ENCODE data around the gene LRRC8E.
"Not testable (repeated sequence)": the region's sequence is repeated elsewhere in the genome, so short reads cannot be mapped to it uniquely, and the experiment has no call there.

LRRC8E gene

DNA sequence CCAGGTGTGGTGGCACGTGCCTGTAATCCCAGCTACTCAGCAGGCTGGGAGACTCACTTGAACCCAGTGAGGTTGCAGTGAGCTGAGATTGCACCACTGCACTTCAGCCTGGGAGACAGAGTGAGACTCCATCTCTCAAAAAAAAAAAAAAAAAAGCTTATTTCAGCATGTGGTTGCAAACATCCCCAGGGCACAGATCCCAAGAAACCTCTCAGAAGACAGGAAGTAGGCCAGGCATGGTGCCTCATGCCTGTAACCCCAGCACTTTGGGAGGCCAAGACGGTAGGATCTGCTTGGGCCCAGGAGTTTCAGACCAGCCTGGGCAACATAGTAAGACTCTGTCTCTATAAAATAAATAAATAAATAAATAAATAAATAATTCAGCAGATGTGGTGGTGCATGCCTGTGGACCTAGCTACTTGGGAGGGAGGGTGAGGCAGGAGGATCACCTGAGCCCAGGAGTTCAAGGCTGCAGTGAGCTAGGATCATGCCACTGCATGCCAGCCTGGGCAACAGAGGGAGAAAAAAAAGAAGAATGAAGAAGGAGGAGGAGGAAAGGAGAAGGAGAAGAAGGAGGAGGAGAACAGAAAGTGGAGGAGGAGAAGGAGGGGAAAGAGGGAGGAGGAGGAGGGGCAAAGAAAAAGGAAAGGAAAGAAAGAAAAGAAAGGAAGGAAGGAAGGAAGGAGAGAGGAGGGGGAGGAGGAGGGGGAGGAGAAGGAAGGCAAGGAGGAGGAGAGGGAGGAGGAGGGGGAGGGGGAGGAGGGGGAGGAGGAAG is 4.3 kb upstream of the LRRC8E start:
- no peak for DNase-seq (ENCODE audit: low read depth in 2 of 2, low spot score in 1 of 2)

DNA sequence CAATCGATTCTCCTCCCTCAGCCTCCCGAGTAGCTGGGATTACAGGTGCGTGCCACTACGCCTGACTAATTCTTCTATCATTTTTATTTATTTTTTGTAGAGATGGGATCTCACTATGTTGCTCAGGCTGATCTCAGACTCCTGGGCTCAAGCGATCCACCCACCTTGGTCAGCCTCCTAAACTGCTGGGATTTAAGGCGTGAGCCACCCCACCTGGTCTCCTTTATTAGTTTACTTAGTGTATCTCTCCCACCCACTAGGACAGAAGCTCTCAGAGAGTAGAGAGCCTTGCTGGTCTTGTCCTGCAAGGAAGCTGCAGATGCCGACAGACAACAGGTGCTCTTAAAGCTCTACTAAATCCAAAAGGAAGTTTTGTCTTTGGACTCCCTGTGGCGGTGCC is 2.5 kb upstream of the LRRC8E start:
- no peak for DNase-seq (ENCODE audit: low read depth in 2 of 2, low spot score in 1 of 2)

DNA sequence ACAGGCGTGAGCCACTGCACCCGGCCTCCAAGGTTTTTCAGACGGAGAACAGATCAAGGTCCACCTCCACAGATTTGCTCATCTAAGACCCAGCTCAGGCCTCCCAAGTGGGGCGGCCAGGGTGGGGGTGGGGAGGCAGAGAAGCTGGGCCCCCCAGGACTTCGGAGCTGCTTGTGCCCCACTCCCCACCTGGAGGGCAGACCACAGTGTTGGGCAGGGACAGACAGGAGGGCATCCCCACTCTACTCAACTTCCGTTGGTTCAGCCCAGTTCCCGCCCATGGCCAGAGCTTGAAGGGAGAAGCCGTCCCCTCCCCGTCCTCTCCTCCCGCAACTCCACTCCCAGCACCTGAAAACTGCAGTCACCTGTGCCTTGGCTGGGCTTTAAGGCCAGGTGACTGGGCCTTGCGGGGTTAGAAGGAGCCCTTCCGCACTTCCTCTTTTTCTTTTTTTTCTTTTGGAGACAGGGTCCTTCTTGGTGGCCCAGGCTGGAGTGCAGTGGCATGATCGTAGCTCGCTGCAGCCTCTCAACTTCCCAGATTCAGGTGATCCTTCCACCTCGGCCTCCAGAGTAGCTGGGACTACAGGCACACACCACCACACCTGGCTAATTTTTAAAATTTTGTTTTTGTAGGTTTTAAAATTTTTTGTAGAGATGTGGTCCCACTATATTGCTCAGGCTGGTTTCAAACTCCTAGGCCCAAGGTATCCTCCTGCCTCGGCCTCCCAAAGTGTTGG is 734 bp upstream of the LRRC8E start:
- no peak for DNase-seq (ENCODE audit: low read depth in 2 of 2, low spot score in 1 of 2)

DNA sequence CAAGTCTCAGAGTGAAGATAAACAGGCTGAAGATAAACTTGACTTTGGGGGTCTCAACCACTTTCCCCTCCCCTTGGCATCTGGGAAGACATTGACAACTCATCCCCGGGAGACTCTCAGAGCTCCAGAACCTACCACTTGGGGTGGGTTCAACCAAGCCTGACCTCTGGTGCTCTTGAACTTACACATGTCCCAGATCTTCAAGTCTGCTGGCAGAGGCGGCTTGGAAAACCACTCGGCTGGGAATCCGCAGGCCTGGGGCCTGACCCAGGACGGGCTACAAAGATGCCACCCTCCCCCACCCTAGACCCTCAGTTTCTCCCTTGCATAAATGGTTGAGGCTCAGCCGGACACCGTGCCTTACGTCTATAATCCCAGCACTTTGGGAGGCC is 512 bp downstream of the LRRC8E start:
- DNase-seq (ENCODE audit: low read depth in 2 of 2, low spot score in 1 of 2) = no peak

DNA sequence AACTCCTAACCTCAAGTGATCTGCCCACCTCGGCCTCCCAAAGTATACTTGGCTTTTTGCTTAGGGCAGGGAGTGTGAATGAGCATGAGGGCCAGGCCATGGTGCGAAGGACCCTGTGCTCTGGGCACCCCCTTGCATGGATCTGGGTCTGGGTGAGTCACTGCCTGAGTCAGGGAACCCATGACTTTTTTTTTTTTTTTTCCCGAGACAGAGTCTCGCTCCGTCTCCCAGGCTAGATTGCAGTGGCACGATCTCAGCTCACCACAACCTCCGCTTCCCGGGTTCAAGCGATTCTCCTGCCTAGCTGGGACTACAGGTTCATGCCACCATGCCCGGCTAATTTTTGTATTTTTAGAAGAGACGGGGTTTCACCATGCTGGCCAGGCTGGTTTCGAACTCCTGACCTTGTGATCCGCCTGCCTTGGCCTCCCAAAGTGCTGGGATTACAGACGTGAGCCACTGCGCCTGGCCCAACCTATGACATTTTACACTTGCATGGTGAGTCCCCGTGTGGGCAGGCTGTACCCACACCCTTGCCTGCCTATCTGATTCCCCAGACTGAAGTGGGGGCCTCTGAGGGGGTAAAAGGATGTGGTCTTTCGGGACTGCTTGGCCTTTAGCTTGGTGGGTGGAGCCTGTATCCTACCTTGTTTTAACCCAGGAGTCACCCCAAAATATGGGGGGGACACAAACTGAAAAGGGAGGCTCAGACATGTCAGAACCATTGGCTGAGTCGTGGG is 5.2 kb downstream of the LRRC8E start:
- not testable (repeated sequence) for DNase-seq (ENCODE audit: low read depth in 2 of 2, low spot score in 1 of 2)

DNA sequence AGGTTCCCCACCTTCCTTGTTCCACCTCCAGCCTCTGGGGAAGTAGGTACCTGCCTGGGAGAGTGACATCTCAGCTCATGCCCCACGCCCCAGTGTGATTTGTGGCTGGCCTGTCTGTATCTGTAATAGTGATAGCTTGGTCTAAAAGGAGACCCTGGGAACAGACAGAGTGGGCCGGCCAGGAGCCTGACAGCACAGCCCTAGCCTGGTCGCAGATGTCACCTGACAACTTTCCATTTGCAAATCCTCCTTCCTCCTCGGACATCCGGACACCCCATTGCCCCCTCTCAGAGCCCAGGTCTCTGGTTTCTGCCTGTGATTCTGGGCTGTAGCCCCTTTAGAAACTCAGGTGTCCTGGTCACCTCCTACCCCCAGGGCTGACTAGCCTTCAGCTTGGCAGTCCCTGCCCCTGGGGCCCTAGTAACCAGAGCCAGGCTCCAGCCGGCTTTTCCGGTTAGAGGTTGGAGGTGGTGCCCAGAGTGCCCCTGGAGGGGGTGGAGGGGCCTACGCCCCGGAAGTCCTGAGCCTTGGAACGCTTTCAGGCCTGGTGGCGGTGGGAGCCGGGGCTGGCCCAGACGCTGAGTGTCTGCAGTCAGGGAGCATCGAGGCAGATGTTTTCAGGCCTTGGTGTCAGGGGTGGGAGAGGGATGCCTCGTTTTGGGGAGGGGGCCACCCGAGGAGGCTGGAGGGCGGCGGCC is 6.5 kb downstream of the LRRC8E start:
- no peak for DNase-seq (ENCODE audit: low read depth in 2 of 2, low spot score in 1 of 2)

DNA sequence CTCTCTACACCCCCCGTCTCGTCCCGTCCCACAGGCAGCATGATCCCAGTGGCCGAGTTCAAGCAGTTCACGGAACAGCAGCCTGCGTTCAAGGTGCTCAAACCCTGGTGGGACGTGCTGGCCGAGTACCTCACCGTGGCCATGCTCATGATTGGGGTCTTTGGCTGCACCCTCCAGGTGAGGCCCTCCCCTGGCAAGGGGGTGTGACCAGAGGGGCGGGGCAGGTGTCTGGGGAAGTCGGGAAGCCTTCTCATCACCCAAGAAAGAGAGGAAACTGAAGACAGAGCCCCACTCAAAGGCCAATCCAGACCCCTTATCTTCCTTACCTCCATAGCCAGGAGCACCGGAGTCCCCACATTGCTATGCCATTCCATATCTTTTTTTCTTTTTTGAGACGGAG is 7.3 kb downstream of the LRRC8E start:
- DNase-seq (ENCODE audit: low read depth in 2 of 2, low spot score in 1 of 2) = no peak

DNA sequence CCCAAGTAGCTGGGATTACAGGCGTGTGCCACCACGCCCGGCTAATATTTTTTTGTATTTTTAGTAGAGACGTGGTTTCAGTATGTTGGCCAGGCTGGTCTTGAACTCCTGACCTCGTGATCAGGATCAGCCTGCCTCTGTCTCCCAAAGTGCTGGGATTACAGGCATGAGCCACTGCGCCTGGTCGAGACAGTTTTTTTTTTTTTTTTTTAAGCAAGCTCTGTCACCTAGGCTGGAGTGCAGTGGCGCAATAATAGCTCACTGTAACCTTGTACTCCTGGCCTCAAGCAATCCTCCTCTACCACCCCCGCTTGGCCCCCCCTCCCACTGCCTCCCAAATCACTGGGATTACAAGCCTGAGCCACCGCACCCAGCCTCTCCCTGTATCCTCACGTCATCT is 9.0 kb downstream of the LRRC8E start:
- DNase-seq (ENCODE audit: low read depth in 2 of 2, low spot score in 1 of 2) = no peak

DNA sequence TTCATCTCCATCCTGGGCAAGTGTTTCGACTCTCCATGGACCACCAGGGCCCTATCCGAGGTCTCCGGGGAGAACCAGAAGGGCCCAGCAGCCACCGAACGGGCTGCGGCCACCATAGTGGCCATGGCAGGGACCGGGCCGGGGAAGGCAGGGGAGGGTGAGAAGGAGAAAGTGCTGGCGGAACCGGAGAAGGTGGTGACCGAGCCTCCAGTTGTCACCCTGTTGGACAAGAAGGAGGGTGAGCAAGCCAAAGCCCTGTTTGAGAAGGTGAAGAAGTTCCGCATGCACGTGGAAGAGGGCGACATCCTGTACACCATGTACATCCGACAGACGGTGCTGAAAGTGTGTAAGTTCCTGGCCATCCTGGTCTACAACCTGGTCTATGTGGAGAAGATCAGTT is 10.7 kb downstream of the LRRC8E start:
- DNase-seq (ENCODE audit: low read depth in 2 of 2, low spot score in 1 of 2) = no peak

DNA sequence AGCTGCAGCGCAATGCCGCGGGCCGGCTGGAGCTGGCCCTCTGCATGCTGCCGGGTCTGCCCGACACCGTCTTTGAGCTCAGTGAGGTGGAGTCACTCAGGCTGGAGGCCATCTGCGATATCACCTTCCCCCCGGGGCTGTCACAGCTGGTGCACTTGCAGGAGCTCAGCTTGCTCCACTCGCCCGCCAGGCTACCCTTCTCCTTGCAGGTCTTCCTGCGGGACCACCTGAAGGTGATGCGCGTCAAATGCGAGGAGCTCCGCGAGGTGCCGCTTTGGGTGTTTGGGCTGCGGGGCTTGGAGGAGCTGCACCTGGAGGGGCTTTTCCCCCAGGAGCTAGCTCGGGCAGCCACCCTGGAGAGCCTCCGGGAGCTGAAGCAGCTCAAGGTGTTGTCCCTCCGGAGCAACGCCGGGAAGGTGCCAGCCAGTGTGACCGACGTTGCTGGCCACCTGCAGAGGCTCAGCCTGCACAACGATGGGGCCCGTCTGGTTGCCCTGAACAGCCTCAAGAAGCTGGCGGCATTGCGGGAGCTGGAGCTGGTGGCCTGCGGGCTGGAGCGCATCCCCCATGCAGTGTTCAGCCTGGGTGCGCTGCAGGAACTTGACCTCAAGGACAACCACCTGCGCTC is 11.6 kb downstream of the LRRC8E start:
- DNase-seq (ENCODE audit: low read depth in 2 of 2, low spot score in 1 of 2) = no peak

DNA sequence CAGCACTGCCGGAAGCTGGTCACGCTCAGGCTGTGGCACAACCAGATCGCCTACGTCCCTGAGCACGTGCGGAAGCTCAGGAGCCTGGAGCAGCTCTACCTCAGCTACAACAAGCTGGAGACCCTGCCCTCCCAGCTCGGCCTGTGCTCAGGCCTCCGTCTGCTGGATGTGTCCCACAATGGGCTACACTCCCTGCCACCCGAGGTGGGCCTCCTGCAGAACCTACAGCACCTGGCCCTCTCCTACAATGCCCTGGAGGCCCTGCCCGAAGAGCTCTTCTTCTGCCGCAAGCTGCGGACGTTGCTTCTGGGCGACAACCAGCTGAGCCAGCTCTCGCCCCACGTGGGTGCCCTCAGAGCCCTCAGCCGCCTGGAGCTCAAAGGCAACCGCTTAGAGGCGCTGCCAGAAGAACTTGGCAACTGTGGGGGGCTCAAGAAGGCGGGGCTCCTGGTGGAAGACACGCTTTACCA is 12.1 kb downstream of the LRRC8E start:
- DNase-seq (ENCODE audit: low read depth in 2 of 2, low spot score in 1 of 2) = no peak

DNA sequence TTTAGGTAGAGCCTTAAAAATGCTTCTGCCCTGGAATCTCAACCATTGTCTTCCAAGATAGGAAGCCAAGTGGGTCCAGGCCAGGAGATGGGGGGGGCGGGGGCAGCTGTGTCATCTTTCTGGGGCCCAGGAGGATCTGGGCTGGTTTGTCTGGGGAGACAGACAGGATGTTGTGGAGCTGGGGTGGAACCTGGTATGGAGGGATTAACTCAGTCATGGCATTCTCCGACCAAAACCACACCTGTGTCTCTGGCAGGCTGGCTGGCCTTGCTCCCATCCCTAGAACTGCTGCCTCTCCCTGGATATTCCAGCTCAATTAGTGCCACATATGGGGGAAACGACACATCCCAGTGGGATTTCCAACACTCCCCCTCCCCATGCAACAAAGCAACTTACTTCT is 12.6 kb downstream of the LRRC8E start:
- DNase-seq (ENCODE audit: low read depth in 2 of 2, low spot score in 1 of 2) = no peak

DNA sequence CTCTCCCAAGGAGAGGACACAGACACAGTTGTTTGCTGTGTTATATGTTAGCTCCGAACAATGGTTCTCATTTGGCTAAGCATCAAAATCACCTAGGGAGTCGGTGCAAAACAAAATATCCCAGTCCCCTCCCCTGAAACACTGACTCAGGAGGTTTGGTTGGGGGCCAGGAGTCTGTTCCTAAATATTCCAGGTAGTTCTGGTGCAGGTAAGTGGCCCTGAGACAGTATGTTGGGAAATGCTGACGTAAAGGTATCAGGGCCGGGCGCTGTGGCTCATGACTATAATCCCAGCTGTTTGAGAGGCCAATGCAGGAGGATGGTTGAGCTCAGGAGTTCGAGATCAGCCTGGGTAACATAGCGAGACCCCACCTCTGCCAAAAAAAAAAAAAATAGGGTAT is 13.0 kb downstream of the LRRC8E start:
- no peak for DNase-seq (ENCODE audit: low read depth in 2 of 2, low spot score in 1 of 2)

DNA sequence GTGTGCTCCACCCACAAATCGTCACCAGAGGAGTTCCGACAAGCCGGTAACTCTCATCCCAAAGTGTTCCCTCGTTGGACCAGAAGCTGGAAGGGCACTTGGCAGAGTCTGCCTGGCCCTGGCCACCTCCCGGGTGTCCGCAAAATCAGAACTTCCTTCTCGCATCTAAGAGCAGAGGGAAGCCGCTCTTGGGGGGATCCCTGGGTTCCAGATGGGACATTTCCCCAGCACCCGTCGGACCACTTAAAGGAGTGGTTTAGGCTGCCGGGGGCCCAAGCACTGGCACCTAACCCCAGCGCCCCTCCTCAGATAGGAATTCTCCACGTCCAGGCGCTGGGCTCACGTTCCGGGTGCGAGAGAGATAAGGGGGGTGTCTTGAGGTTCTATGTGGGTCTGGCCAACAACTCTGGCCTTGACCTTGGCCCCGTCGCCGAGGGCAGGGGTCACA is 14.5 kb downstream of the LRRC8E start:
- DNase-seq (ENCODE audit: low read depth in 2 of 2, low spot score in 1 of 2) = no peak

DNA sequence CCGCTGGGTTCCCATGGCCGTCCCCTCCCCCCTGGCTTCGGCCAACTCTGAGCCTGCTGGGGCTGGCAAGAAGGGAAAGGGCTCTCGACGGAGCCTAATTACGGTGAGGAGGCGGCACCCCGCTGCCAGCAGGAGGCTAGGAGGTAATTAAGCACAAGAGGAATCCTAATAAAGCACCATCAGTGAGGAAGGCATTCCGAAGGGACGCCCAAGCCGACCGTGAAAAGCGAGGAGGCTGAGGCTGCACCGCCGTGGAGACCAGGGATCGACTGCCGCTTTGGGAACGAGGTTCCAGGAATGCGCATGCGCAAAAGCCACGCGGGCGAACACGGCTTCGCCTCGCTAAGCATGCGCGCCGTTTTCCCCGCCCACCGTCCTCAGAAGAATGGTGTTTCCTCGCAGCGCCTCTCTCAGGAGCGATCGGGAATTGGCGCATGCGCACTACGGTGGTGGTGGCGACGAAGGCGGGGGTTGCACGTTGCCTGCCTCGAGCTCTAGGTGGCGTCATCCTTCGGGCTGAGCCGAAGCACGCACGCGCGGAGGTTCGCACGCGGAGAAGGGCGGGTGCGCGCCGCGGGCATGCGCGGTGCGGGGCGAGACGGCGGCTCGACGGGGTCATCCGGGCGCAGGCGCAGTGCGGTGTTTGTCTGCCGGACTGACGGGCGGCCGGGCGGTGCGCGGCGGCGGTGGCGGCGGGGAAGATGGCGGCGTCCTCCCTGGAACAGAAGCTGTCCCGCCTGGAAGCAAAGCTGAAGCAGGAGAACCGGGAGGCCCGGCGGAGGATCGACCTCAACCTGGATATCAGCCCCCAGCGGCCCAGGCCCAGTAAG is 15.1 kb downstream of the LRRC8E start, which contains the start of gene MAP2K7:
Gene MAP2K7 (plus strand): TSS at position 634 of the 830 bp plus-strand sequence. CDS start 68 bp downstream, at position 702.
- DNase-seq (ENCODE audit: low read depth in 2 of 2, low spot score in 1 of 2) = peak; percentile 100

DNA sequence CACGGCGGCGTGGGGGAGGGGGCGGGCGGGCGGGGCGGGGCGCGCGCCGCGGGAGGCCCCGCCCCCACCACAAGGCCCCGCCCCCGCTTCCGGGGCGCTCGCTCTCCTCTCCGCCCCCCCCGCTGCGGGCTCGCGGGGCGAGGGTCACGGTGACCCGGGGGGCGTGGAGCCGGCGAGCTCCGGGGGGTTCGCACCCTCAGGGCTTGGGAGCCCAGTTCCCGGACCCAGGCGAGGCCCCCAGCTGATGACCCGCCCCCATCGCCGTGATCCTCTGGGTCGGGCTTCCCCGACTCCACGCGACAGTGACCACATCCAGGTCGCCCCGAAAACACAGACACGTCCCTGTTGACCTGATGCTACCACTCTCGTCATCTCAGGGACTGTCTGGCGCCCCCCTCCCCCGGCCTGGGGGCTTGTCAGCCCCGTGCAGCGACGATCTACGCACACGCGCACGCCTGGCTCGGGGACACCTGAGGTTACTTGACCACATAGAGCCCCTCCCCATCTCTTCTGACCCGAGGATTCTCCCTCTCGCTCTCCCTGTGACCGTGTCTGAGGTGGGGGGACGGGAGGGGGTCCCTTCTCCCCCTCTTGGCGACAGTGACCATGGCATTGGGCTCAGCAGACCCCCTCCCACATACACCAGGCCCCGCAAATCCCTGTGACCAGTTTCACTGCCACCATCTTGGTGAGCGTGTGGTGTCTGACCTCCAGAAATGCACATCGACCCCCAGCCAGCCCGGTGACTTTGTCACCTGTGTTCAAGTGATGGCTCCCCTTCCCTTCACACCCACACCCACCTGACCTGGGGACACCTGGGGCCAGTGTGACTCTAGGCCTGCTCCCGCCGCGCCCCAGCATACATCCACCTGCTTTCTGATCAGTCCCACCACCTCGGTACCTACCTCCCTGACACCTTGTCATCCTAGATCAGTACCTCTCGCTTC is 16.0 kb downstream of the LRRC8E start:
- DNase-seq (ENCODE audit: low read depth in 2 of 2, low spot score in 1 of 2) = peak in 1 of 2 donors; percentile 37

DNA sequence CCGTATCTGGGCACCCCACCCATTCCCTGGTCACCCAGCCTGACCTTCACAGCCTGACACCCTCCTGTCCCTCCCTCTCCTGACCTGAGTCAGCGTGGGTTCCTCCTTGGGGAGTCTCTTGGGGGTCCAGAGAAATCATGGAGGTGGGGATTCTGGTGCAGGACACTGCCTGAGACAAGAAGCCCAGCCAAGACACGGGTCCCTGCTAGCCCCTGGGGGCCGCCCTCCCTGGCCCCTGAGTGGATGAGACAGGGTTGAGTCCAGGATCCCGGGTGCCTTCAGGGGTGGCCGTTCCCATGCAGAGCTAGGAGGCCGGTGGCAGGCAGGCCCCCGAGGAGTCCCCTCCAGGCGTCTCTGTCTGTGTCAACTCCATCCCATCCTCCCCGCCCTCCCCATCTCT is 17.0 kb downstream of the LRRC8E start:
- DNase-seq (ENCODE audit: low read depth in 2 of 2, low spot score in 1 of 2) = no peak

DNA sequence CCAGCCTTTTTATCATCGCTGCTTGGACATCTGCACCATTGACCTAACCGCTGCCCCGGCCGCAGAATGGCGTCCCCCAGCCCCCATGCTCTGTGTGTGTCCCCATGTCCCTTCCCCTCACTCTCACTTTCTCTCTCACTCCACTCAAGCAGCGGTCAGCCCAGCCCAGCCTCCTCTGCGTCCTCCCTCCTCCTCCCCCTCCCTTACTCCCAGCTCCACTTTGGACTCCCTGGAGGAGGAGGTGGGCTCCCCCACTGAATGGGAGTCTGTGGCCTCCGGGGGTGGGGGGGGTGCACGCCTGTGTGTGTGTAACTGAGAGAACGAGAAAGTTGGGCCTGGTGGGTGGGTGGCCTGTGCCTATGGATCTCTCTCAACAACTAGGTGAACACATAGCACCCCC is 17.5 kb downstream of the LRRC8E start:
- no peak for DNase-seq (ENCODE audit: low read depth in 2 of 2, low spot score in 1 of 2)

DNA sequence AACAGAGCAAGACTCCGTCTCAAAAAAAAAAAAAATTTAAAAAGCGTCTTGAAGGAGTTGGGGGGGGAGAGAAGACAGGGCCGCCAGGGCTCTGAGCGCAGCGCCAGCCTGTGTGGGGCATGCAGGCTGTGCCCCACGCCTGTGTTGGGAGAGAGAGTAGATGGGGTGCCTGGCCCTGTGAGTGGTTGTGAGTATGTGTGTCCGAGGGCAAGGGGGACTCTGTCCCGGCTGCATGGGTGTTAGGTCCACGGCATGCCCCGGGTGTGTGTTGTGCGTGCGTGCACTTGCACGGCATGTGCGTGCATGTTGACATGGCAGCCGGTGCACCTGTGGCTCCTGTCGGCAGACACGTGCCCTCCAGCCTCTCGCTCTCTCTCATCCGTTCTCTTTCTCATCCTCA is 18.8 kb downstream of the LRRC8E start:
- DNase-seq (ENCODE audit: low read depth in 2 of 2, low spot score in 1 of 2) = no peak
